DND-41 (cell line): Measurements from ENCODE around the gene GRWD1.
A peak's percentile ranks its signal among the peaks of the same experiment; 100 is the strongest.

ENCODE experiments used
- ATAC-seq: fragments of 200-7000 bp; cut with Tn5 transposase; 3 replicates; pipeline ENCODE4 v1.9.1; 2021; ENCODE audit warnings: low read depth; ENCODE audit not compliant: insufficient read depth
- DNase-seq: peaks from one replicate; pipeline ENCODE4 v3.0.0-alpha.2; 2020
- H2AFZ ChIP-seq: 2 replicates; pipeline ENCODE4 v1.6.0; 2012; ENCODE audit warnings: low read depth, low read length
- H3K27ac ChIP-seq: 2 replicates; pipeline ENCODE4 v1.5.1; 2012; ENCODE audit warnings: low read length, inconsistent platforms
- H3K27me3 ChIP-seq: fragments of 200-600 bp; sonication (generic); 2 replicates; pipeline ENCODE4 v1.6.0; 2012; ENCODE audit warnings: low read length, mild to moderate bottlenecking, inconsistent platforms; ENCODE audit not compliant: insufficient read depth, poor library complexity
- H3K36me3 ChIP-seq: 2 replicates; pipeline ENCODE4 v1.5.1; 2012; ENCODE audit warnings: low read length, inconsistent platforms; ENCODE audit not compliant: insufficient read depth
- H3K4me1 ChIP-seq: 2 replicates; pipeline ENCODE4 v1.5.1; 2012; ENCODE audit warnings: mild to moderate bottlenecking, low read length; ENCODE audit not compliant: insufficient read depth
- H3K4me2 ChIP-seq: 2 replicates; pipeline ENCODE4 v1.6.0; 2012; ENCODE audit warnings: mild to moderate bottlenecking, moderate library complexity, low read length, inconsistent platforms; ENCODE audit not compliant: insufficient read depth
- H3K4me3 ChIP-seq, 2 experiments: fragments of 200-600 bp in 1 of 2; shearing (Covaris generic) in 1 of 2; 2 replicates each; pipeline ENCODE4 v1.5.1; 2012 to 2016; ENCODE audit warnings: inconsistent platforms in 2 of 2, low read length in 2 of 2, mild to moderate bottlenecking in 2 of 2, low read depth in 1 of 2, moderate library complexity in 1 of 2
- H3K79me2 ChIP-seq: 2 replicates; pipeline ENCODE4 v1.6.0; 2012; ENCODE audit warnings: low read length, inconsistent platforms; ENCODE audit not compliant: insufficient read depth
- H3K9ac ChIP-seq: 2 replicates; pipeline ENCODE4 v1.6.0; 2012; ENCODE audit warnings: low read depth, mild to moderate bottlenecking, inconsistent platforms, low read length, moderate library complexity
- H3K9me3 ChIP-seq: 2 replicates; pipeline ENCODE4 v1.5.1; 2012; ENCODE audit warnings: low read length, moderate library complexity, mild to moderate bottlenecking, inconsistent platforms; ENCODE audit not compliant: insufficient read depth, severe bottlenecking
- H4K20me1 ChIP-seq: 2 replicates; pipeline ENCODE4 v1.6.0; 2012; ENCODE audit warnings: low read length; ENCODE audit not compliant: insufficient read depth
- EZH2 ChIP-seq: IDR thresholded peaks from 3 replicates; pipeline ENCODE4 v1.6.1; 2012; ENCODE audit warnings: borderline replicate concordance, low read depth, mild to moderate bottlenecking, moderate library complexity, low read length, inconsistent platforms; ENCODE audit not compliant: severe bottlenecking
- TF ChIP-seq, protein P1 (sequence below): IDR thresholded peaks from 2 replicates; pipeline ENCODE4 v1.5.1; 2012; ENCODE audit warnings: borderline replicate concordance, low read length, moderate library complexity, mild to moderate bottlenecking; ENCODE audit not compliant: poor library complexity, severe bottlenecking; ENCODE audit errors: extremely low read depth

Gene GRWD1

GRCh38 chr19:48469934-48470680 is 24.3 kb downstream of the GRWD1 start:
- Histone ChIP-seq H4K20me1 (peaks cover 54% of the 10 kb centered on the region), H3K4me2 (peak overlapping the region; percentile 74), H3K4me1 (peaks cover 33% of the 10 kb centered on the region), H3K4me3 (peak overlapping the region; percentile 52 to 80), H3K79me2 (peaks cover 38% of the 10 kb centered on the region), H3K27ac (peak overlapping the region; percentile 67), H2AFZ (no peak overlapping the region), H3K9me3 (no peaks in the 10 kb centered on the region), H3K9ac (peak overlapping the region; percentile 93), H3K27me3 (no peaks in the 10 kb centered on the region), H3K36me3 (peaks cover 52% of the 10 kb centered on the region)
- ATAC-seq (no peak), DNase-seq (no peak)
- TF ChIP-seq, protein P1, sequence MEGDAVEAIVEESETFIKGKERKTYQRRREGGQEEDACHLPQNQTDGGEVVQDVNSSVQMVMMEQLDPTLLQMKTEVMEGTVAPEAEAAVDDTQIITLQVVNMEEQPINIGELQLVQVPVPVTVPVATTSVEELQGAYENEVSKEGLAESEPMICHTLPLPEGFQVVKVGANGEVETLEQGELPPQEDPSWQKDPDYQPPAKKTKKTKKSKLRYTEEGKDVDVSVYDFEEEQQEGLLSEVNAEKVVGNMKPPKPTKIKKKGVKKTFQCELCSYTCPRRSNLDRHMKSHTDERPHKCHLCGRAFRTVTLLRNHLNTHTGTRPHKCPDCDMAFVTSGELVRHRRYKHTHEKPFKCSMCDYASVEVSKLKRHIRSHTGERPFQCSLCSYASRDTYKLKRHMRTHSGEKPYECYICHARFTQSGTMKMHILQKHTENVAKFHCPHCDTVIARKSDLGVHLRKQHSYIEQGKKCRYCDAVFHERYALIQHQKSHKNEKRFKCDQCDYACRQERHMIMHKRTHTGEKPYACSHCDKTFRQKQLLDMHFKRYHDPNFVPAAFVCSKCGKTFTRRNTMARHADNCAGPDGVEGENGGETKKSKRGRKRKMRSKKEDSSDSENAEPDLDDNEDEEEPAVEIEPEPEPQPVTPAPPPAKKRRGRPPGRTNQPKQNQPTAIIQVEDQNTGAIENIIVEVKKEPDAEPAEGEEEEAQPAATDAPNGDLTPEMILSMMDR = no peak
- TF ChIP-seq EZH2 = no peak

DNA sequence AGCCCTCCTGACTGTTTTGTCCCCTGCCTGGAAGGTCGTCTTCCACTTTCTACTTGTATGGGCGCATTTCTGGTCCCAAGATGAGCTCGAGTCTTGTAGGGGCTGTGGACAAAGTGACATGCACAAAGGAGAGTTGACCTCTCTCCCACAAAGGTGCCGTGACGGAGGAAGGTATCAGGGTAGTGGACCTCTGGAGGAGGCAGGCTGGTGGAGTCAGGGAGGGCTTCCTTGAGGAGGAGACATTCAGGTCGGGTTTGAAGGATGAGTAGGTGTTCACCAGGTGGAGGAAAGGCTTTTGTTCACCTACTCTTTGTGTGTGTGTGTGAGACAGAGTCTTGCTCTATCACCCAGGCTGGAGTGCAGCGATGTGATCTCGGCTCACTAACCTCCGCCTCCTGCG is 25.1 kb downstream of the GRWD1 start:
- H3K4me1 ChIP-seq = peaks cover 33% of the 10 kb centered on the region
- no peak overlapping the region; the same call in 1 of the 2 replicates for H3K9ac ChIP-seq
- H3K4me3 ChIP-seq = peak overlapping the region in 1 of 2 experiments; percentile 14; a peak in 1 of 4 replicates
- peaks cover 38% of the 10 kb centered on the region for H3K79me2 ChIP-seq
- peak overlapping the region; percentile 74 for H3K4me2 ChIP-seq
- no peak for DNase-seq
- H3K27me3 ChIP-seq = no peaks in the 10 kb centered on the region
- peaks cover 61% of the 10 kb centered on the region for H4K20me1 ChIP-seq
- no peak overlapping the region for H2AFZ ChIP-seq
- TF ChIP-seq, protein P1 = no peak
- no peak for TF ChIP-seq EZH2
- no peaks in the 10 kb centered on the region for H3K9me3 ChIP-seq
- H3K36me3 ChIP-seq = peaks cover 60% of the 10 kb centered on the region
- no peak overlapping the region for H3K27ac ChIP-seq
- no peak for ATAC-seq

- H3K4me1 ChIP-seq = peaks cover 33% of the 10 kb centered on the region
- H4K20me1 ChIP-seq = peaks cover 67% of the 10 kb centered on the region
- H3K9me3 ChIP-seq = no peaks in the 10 kb centered on the region
- H3K36me3 ChIP-seq = peaks cover 70% of the 10 kb centered on the region
- no peak overlapping the region for H2AFZ ChIP-seq
- TF ChIP-seq, protein P1 = no peak
- TF ChIP-seq EZH2 = no peak
- H3K27ac ChIP-seq = no peak overlapping the region
- no peak overlapping the region; the same call in 1 of the 2 replicates for H3K9ac ChIP-seq
- ATAC-seq (no peak), DNase-seq (no peak)
- H3K79me2 ChIP-seq = peaks cover 38% of the 10 kb centered on the region
- H3K4me2 ChIP-seq = 0 out of 2 replicates have a peak overlapping the region, but pooled peaks have one; percentile 74
- H3K4me3 ChIP-seq = no peak overlapping the region
- no peaks in the 10 kb centered on the region for H3K27me3 ChIP-seq
Observed at GRCh38 chr19:48471836-48472235, 26.1 kb downstream of the GRWD1 start.
